Nephron progenitor cell (in vitro differentiated cells): ENCODE measurements around the gene ASB9.

ENCODE experiments used
- DNase-seq: peaks from one replicate; pipeline ENCODE4 v3.0.0; 2021
- H3K27ac Mint-ChIP-seq: 2 replicates; pipeline ENCODE4 v1.8.0; 2021; ENCODE audit warnings: mild to moderate bottlenecking, moderate library complexity, mixed read lengths
- H3K27me3 Mint-ChIP-seq: 2 replicates; pipeline ENCODE4 v1.8.0; 2021; ENCODE audit warnings: mild to moderate bottlenecking, low read depth, mixed read lengths; ENCODE audit not compliant: poor library complexity
- H3K36me3 Mint-ChIP-seq: 2 replicates; pipeline ENCODE4 v1.8.0; 2021; ENCODE audit warnings: low read depth, mixed read lengths
- H3K4me1 Mint-ChIP-seq: 2 replicates; pipeline ENCODE4 v1.8.0; 2021; ENCODE audit warnings: mixed read lengths
- H3K4me3 Mint-ChIP-seq: 2 replicates; pipeline ENCODE4 v1.8.0; 2021; ENCODE audit warnings: mild to moderate bottlenecking, moderate library complexity, mixed read lengths
- H3K9me3 Mint-ChIP-seq: 2 replicates; pipeline ENCODE4 v1.8.0; 2021; ENCODE audit warnings: mild to moderate bottlenecking, moderate library complexity, mixed read lengths
- CTCF ChIP-seq: fragments of 200-600 bp; sonication (generic); IDR thresholded peaks from 2 replicates; pipeline ENCODE4 v1.5.0; 2021; ENCODE audit warnings: antibody characterized with exemption

The ASB9 gene

GRCh38 chrX:15217161-15217560 is 52.7 kb downstream of the ASB9 start:
- H3K36me3 Mint-ChIP-seq: no peaks in the 10 kb centered on the region
- no peak for DNase-seq
- TF ChIP-seq CTCF: no peak
- no peak overlapping the region for H3K4me3 Mint-ChIP-seq
- peaks cover 26% of the 10 kb centered on the region for H3K9me3 Mint-ChIP-seq
- H3K27ac Mint-ChIP-seq: no peak overlapping the region
- H3K27me3 Mint-ChIP-seq: peaks cover 3% of the 10 kb centered on the region
- no peaks in the 10 kb centered on the region for H3K4me1 Mint-ChIP-seq

- TF ChIP-seq CTCF: no peak
- H3K36me3 Mint-ChIP-seq: no peaks in the 10 kb centered on the region
- H3K4me1 Mint-ChIP-seq: no peaks in the 10 kb centered on the region
- no peak overlapping the region for H3K4me3 Mint-ChIP-seq
- peaks cover 26% of the 10 kb centered on the region for H3K9me3 Mint-ChIP-seq
- H3K27ac Mint-ChIP-seq: no peak overlapping the region
- no peak for DNase-seq
- H3K27me3 Mint-ChIP-seq: peaks cover 3% of the 10 kb centered on the region
Measured at GRCh38 chrX:15216280-15216679, 53.6 kb downstream of the ASB9 start.

GRCh38 chrX:15215366-15215765 is 54.5 kb downstream of the ASB9 start:
- H3K4me1 Mint-ChIP-seq: no peaks in the 10 kb centered on the region
- no peak for DNase-seq
- H3K4me3 Mint-ChIP-seq: no peak overlapping the region
- H3K27me3 Mint-ChIP-seq: peaks cover under 1% of the 10 kb centered on the region
- TF ChIP-seq CTCF: no peak
- no peak overlapping the region for H3K27ac Mint-ChIP-seq
- no peaks in the 10 kb centered on the region for H3K36me3 Mint-ChIP-seq
- H3K9me3 Mint-ChIP-seq: peaks cover 26% of the 10 kb centered on the region

GRCh38 chrX:15214588-15214987 is 55.3 kb downstream of the ASB9 start:
- no peaks in the 10 kb centered on the region for H3K4me1 Mint-ChIP-seq
- no peak for DNase-seq
- H3K36me3 Mint-ChIP-seq: no peaks in the 10 kb centered on the region
- no peak overlapping the region for H3K27ac Mint-ChIP-seq
- peaks cover 4% of the 10 kb centered on the region for H3K27me3 Mint-ChIP-seq
- no peak for TF ChIP-seq CTCF
- H3K9me3 Mint-ChIP-seq: peaks cover 29% of the 10 kb centered on the region
- no peak overlapping the region for H3K4me3 Mint-ChIP-seq

GRCh38 chrX:15209096-15209495 is 60.8 kb downstream of the ASB9 start:
- Mint-ChIP-seq H3K9me3 (peaks cover 25% of the 10 kb centered on the region), H3K27ac (no peak overlapping the region)

More at GRCh38 chrX:15209096-15209495, 60.8 kb downstream of the ASB9 start:
- TF ChIP-seq CTCF: no peak
- H3K4me1 Mint-ChIP-seq: no peaks in the 10 kb centered on the region
- no peak overlapping the region for H3K4me3 Mint-ChIP-seq
- H3K36me3 Mint-ChIP-seq: no peaks in the 10 kb centered on the region
- DNase-seq: no peak
- H3K27me3 Mint-ChIP-seq: peaks cover 6% of the 10 kb centered on the region
